Ovary (tissue), 9 donors: Measurements from ENCODE around the gene DDR2. TPM values are rescaled to one million over a fixed set of nuclear protein-coding genes. Genes with fewer than 3 reads are reported as not detected.
A peak's percentile ranks its signal among the peaks of the same experiment; 100 is the strongest.

ENCODE experiments used
- DNase-seq, 5 donors: peaks; one replicate each; pipeline ENCODE4 v3.0.0-alpha.2; 2019 to 2020
- H3K27ac ChIP-seq, 2 donors: fragments of 200-600 bp; one replicate each; pipeline versions ENCODE4 v1.5.1 to v1.8.0; 2019 to 2022
- H3K27me3 ChIP-seq: fragments of 200-600 bp; one replicate; pipeline ENCODE4 v1.8.0; 2022
- H3K36me3 ChIP-seq: fragments of 200-600 bp; sonication (generic); one replicate; pipeline ENCODE4 v1.5.1; 2019
- H3K4me1 ChIP-seq: one replicate; pipeline ENCODE4 v1.8.1; 2013; ENCODE audit warnings: mild to moderate bottlenecking, moderate library complexity; ENCODE audit not compliant: insufficient read depth
- H3K4me3 ChIP-seq: fragments of 200-600 bp; sonication (generic); one replicate; pipeline ENCODE4 v1.5.1; 2017
- H3K9me3 ChIP-seq, 2 donors: fragments of 200-600 bp in 1 of 2; sonication (generic) in 1 of 2; one replicate each; pipeline versions ENCODE4 v1.5.1 to v1.8.1; 2013 to 2019; ENCODE audit warnings: mild to moderate bottlenecking in 1 of 2, moderate library complexity in 1 of 2
- EP300 ChIP-seq: sonication (generic); formaldehyde crosslinking; IDR thresholded peaks from one replicate; pipeline ENCODE4 v1.6.1; 2017; ENCODE audit warnings: antibody characterized with exemption
- POLR2A ChIP-seq: fragments of 450-650 bp; IDR thresholded peaks from one replicate; pipeline ENCODE4 v1.6.1; 2017; ENCODE audit warnings: antibody characterized with exemption, mild to moderate bottlenecking, moderate library complexity
- WGBS, 3 donors: extraction: QIAGEN DNeasy Blood & Tissue Kit in 1 of 3; methylation state at CpG; one replicate each; pipeline versions ENCODE4 v1.1.5 to v1.1.7; 2013 to 2017; 5-methylcytosine and 5-hydroxymethylcytosine counted together
- intact Hi-C, 4 donors: fragments of 100-400 bp; cut with DNase I; formaldehyde crosslinking; loops; one replicate each; pipeline versions ENCODE4 v1.11.0 to v1.15.1; 2022 to 2023
- polyA plus RNA-seq, 2 donors: library from polyadenylated mRNA; stranded (reverse); fragments of 200-250 nt in 1 of 2; fragments of 350-450 nt in 1 of 2; fragmentation: Illumina TruSeq in 1 of 2; extraction: RNeasy Lipid Tissue Mini Kit (QIAGEN cat#74804) in 1 of 2; gene quantifications; one replicate each; pipeline ENCODE4 v1.2.3, GENCODE V29; 2013 to 2014
- total RNA-seq, 7 donors: library from RNA; depleted of rRNA in 2 of 7; stranded (reverse); fragments of >200 nt in 2 of 7; fragmentation: NEBNext Ultra II Directional in 3 of 7; extraction: Animal tissue kit (Norgen Biotek cat#: 25700) in 3 of 7; gene quantifications; one replicate each; pipeline versions ENCODE4 v1.1.0 to v1.2.4, GENCODE V29; 2016 to 2023
- TF ChIP-seq, protein P1 (sequence below), 3 donors: fragments of 450-650 bp in 2 of 3; fragments of 200-600 bp in 1 of 3; IDR thresholded peaks; one replicate each; pipeline versions ENCODE4 v1.5.1 to v1.8.0; 2016 to 2022; ENCODE audit warnings: antibody characterized with exemption in 3 of 3, mild to moderate bottlenecking in 1 of 3
- donor health status: DM: no; HTN: no; CAD: no; lungs with moderate emphysema.
- donor health status: DM: no; HTN: no; CAD: no.
- donor health status: Bipolar disorder and iron deficiency.
- donor health status: DM: yes; HTN: yes; CAD: no.
- donor health status: DM: no; HTN: no; CAD: no.
- donor health status: DM: yes; HTN: yes; CAD: no.

Gene DDR2
- total and polyA plus RNA-seq, 9 donors: 25.6 to 143 (median 79.0) TPM

DNA sequence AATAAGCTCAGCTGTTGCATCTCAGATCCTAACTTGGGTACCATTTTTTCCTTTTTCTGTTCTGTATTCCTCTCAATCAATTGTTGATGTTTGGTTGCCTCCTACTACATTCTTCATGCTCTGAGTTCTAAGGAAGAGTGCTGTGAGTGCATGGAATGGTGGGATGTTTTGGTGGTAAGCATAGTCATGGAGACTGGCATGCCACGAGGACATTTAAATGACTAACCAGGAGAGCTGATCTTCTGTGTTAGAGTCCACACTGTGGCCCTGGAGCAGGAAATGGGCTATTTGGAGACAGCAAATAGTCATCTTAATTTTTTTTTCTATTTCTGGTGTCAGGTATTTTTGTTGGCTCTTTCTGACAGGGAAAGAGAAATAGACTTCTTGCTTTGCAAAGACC lies 88.7 kb downstream of the DDR2 start:
- WGBS, 3 donors: 82 to 92% (median 92%) methylated on average over 1 of the region's 1 CpG
- Histone ChIP-seq H3K9me3 (no peaks in the 10 kb centered on the region), H3K27me3 (no peaks in the 10 kb centered on the region), H3K27ac (no peak overlapping the region), H3K36me3 (no peaks in the 10 kb centered on the region), H3K4me1 (peaks cover 12% of the 10 kb centered on the region), H3K4me3 (no peak overlapping the region)
- intact Hi-C loops: no loop called here
- TF ChIP-seq, protein P1, sequence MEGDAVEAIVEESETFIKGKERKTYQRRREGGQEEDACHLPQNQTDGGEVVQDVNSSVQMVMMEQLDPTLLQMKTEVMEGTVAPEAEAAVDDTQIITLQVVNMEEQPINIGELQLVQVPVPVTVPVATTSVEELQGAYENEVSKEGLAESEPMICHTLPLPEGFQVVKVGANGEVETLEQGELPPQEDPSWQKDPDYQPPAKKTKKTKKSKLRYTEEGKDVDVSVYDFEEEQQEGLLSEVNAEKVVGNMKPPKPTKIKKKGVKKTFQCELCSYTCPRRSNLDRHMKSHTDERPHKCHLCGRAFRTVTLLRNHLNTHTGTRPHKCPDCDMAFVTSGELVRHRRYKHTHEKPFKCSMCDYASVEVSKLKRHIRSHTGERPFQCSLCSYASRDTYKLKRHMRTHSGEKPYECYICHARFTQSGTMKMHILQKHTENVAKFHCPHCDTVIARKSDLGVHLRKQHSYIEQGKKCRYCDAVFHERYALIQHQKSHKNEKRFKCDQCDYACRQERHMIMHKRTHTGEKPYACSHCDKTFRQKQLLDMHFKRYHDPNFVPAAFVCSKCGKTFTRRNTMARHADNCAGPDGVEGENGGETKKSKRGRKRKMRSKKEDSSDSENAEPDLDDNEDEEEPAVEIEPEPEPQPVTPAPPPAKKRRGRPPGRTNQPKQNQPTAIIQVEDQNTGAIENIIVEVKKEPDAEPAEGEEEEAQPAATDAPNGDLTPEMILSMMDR (IDR thresholded peaks at IDR 0.05): no peak
- DNase-seq: no peak

DNA sequence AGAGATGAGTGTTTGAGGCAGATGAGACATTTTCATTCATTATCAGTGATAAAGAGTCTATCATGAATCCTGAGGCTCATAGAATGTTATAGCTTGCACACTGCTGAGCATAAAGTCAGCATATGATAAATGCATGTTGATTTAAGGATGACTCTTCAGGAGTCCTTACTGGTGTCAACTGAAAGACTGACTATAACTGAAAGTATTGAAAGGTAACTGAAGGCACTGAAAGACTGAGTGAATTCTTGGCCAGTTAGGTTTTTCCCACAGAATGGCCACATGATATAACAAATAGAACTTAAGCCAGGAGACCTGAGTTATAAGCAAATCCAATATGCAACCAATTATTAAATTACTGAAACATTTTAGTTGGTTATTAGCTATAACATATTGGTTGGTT lies 89.2 kb downstream of the DDR2 start:
- Histone ChIP-seq H3K4me3 (no peak overlapping the region), H3K4me1 (peaks cover 12% of the 10 kb centered on the region), H3K9me3 (no peaks in the 10 kb centered on the region), H3K36me3 (no peaks in the 10 kb centered on the region), H3K27ac (no peak overlapping the region), H3K27me3 (no peaks in the 10 kb centered on the region)
- TF ChIP-seq EP300 (no peak), POLR2A (no peak)
- TF ChIP-seq, protein P1 (IDR thresholded peaks at IDR 0.05): no peak
- intact Hi-C loops: no loop called here
- DNase-seq: no peak

DNA sequence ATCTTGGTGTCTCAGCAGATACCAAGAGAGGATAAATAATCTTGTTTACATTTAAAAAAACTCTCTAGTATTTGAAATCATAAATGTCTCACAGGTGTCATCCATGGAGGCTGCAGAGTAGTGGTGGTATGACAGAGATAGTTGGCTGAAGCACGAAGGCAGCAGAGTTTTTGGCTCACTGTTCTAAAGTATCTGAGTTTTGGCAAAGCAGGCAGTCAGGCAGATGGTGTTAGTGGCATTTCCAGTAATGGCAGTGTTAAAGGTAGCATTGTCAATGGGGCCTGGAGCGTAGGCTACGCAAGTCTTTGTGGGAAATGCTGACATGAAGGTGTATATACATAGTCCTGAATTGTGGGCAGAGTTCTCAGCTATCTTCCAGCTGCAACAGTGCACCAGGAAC lies 89.8 kb downstream of the DDR2 start:
- Histone ChIP-seq H3K27me3 (no peaks in the 10 kb centered on the region), H3K36me3 (no peaks in the 10 kb centered on the region), H3K4me3 (no peak overlapping the region), H3K4me1 (peaks cover 11% of the 10 kb centered on the region), H3K9me3 (no peaks in the 10 kb centered on the region), H3K27ac (no peak overlapping the region)
- 82 to 86% (median 84%) methylated on average over 3 of the region's 3 CpGs for WGBS, 3 donors
- no peak for DNase-seq
- TF ChIP-seq, protein P1 (IDR thresholded peaks at IDR 0.05): no peak
- TF ChIP-seq POLR2A (no peak), EP300 (no peak)
- intact Hi-C loops: no loop called here

DNA sequence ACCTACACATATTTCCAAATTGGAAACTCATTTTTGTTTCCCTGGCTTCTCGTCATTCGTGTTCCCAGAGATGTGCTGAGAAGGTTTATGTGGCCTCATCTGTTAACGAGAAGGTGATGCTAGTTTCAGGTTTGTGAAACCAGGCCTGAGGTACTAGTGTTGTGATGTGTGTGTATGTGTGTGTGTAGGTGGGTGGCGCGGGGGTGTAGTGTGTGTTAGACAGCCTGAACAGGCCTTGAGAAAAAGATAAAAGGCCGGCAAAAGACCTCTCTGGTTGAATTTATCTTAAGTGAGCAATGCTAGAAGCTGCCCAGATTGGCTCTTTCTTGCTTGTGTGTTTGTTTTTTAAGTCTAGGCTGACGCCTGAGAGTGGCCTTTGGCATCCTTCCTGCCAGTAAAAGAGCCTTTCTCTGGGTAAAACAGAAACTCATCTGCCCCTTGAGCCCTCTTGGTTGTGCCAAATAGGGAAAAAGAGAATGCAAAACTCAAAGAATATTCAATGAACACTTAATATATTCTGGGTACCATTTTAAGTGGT lies 92.4 kb downstream of the DDR2 start:
- intact Hi-C loops: no loop called here
- TF ChIP-seq EP300 (no peak), POLR2A (no peak)
- TF ChIP-seq, protein P1 (IDR thresholded peaks at IDR 0.05): no peak

More for the DNA sequence above, 92.4 kb downstream of the DDR2 start:
- no peaks in the 10 kb centered on the region for H3K9me3 ChIP-seq
- H3K4me1 ChIP-seq: peaks cover 10% of the 10 kb centered on the region
- H3K36me3 ChIP-seq: no peaks in the 10 kb centered on the region
- peak overlapping the region in 1 of 2 donors; percentile 19 for H3K27ac ChIP-seq
- DNase-seq: no peak
- no peak overlapping the region for H3K4me3 ChIP-seq
- 49 to 61% (median 53%) methylated on average over 7 of the region's 7 CpGs for WGBS, 3 donors
- no peaks in the 10 kb centered on the region for H3K27me3 ChIP-seq
